ENCODE results near the gene MVB12B.

MVB12B gene

DNA sequence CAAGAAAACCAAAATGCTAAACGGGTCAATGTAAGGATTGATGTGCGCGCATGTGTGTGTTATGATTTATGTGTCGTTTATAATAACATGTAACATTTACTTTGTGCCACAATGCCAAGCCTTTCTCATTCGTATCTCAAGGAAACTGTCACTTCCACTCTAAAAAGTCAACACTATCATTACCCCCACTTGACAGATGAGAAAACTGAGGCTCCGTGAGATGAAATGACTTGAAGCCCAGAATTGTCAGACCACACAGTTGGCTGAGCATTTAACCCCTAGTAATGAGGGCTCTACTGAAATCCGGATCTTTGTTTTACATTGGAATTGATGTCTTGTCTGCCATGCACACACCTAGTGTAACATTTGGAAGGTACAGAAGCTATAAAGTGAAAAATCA, 192.1 kb downstream of the MVB12B start:
- no peaks in the 10 kb centered on the region for H3K36me3 ChIP-seq (ENCODE audit: insufficient read depth, low read length)
- DNase-seq (ENCODE audit: low read depth, low spot score), result no peak
- no peak overlapping the region for H3K9ac ChIP-seq (ENCODE audit: insufficient read length)
- no peak overlapping the region for H3K27ac ChIP-seq
- H3K4me3 ChIP-seq, result no peak overlapping the region
- TF ChIP-seq FOXP2 (optimal IDR thresholded peaks at IDR 0.05; ENCODE audit: control extremely low read depth, extremely low read length, insufficient read depth) (no peak), POLR2AphosphoS5 (IDR thresholded peaks at IDR 0.05; ENCODE audit: borderline replicate concordance, low read depth, low read length) (no peak), EZH2 (IDR thresholded peaks at IDR 0.05) (no peak)
- H3K9me3 ChIP-seq (ENCODE audit: low read depth, low read length), result no peaks in the 10 kb centered on the region

DNA sequence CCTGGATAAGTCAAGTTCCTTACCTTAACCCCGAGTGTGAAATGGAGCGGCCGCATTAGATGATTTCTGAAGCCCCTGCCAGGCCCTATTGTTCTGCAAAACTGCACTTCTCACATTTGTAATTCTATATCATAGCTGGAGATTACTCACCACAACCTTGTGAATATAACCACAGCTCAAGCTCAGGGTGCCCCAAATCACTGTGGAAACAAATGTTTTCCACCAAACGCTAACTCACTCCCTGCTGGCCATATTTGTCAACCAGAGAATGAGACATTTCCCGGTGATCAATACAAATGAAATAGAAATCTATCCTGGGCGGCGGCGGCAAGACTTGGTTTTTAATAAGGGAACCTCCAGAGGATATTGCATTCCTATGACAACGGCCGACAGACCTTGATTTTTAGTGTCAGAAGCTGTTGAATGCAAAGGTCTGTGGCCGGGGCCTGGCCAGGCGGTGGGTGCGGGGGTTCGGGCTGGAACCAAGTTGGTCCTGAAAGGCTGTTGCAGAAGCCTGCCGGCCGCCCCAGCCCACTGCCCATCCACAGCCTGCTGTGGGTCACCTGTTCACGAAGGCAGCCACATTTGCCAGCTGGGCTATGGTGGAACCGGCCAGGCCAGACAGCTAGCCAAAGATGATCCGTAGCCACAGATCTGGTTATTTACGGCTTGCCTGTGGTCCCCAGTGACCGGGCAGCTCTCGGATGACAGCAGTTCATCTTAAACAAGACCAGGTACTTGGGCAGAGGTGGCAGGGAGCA, 193.2 kb downstream of the MVB12B start:
- H3K36me3 ChIP-seq (ENCODE audit: insufficient read depth, low read length), result no peaks in the 10 kb centered on the region
- no peak for DNase-seq (ENCODE audit: low read depth, low spot score)

DNA sequence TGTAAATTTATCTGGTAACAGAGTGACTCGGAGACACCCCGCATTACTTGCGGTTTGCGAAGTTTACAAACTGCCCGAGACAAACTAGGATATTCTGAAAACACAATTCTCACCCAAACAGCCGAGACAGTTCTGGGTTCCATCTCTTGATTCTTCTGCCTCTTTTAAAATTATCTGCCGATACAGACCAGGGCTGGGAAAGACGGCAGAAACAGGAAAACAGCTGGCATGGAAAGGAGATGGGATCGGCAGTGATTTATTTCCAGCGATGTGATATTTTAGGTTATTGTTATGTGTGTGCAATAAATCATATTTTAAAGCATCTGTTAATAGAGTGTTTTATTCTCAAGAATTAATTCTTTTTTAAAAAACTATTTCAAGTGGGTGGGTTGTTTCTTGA, 193.8 kb downstream of the MVB12B start:
- H3K36me3 ChIP-seq (ENCODE audit: insufficient read depth, low read length), result no peaks in the 10 kb centered on the region
- H3K4me3 ChIP-seq, result no peak overlapping the region
- TF ChIP-seq FOXP2 (optimal IDR thresholded peaks at IDR 0.05; ENCODE audit: control extremely low read depth, extremely low read length, insufficient read depth), result no peak
- no peak for TF ChIP-seq POLR2AphosphoS5 (IDR thresholded peaks at IDR 0.05; ENCODE audit: borderline replicate concordance, low read depth, low read length)
- TF ChIP-seq EZH2 (IDR thresholded peaks at IDR 0.05), result no peak
- no peak for DNase-seq (ENCODE audit: low read depth, low spot score)
- H3K27ac ChIP-seq, result no peak overlapping the region
- H3K9me3 ChIP-seq (ENCODE audit: low read depth, low read length), result no peaks in the 10 kb centered on the region
- no peak overlapping the region for H3K9ac ChIP-seq (ENCODE audit: insufficient read length)

More for the DNA sequence above, 193.2 kb downstream of the MVB12B start:
- TF ChIP-seq EZH2 (IDR thresholded peaks at IDR 0.05), result no peak
- no peak for TF ChIP-seq FOXP2 (optimal IDR thresholded peaks at IDR 0.05; ENCODE audit: control extremely low read depth, extremely low read length, insufficient read depth)
- no peak for TF ChIP-seq POLR2AphosphoS5 (IDR thresholded peaks at IDR 0.05; ENCODE audit: borderline replicate concordance, low read depth, low read length)
- Histone ChIP-seq H3K9me3 (ENCODE audit: low read depth, low read length) (no peaks in the 10 kb centered on the region), H3K9ac (ENCODE audit: insufficient read length) (no peak overlapping the region), H3K27ac (no peak overlapping the region), H3K4me3 (no peak overlapping the region)

DNA sequence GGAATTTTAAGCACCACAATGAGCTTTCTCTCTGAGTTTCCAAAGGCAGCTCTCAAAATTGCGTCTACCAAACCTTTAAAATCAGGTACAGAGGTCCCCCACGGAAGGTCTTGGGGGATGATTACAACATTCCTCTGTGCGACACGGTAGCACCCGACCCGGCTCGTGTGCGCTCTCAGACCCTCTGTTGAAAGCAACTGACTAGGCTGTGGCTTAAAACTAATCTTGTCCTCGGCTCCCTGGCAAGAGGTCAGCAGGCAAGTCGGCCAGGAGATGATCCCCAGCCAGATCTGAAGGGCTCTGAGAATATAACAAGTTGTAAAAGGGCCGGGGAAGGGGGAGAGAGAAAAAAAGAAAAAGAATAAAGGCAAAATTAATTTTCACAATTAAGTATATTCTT, 194.5 kb downstream of the MVB12B start:
- H3K27ac ChIP-seq, result no peak overlapping the region
- DNase-seq (ENCODE audit: low read depth, low spot score), result no peak
- no peak for TF ChIP-seq POLR2AphosphoS5 (IDR thresholded peaks at IDR 0.05; ENCODE audit: borderline replicate concordance, low read depth, low read length)
- no peak for TF ChIP-seq FOXP2 (optimal IDR thresholded peaks at IDR 0.05; ENCODE audit: control extremely low read depth, extremely low read length, insufficient read depth)
- no peak for TF ChIP-seq EZH2 (IDR thresholded peaks at IDR 0.05)
- no peaks in the 10 kb centered on the region for H3K36me3 ChIP-seq (ENCODE audit: insufficient read depth, low read length)
- no peak overlapping the region for H3K9ac ChIP-seq (ENCODE audit: insufficient read length)
- H3K4me3 ChIP-seq, result no peak overlapping the region
- no peaks in the 10 kb centered on the region for H3K9me3 ChIP-seq (ENCODE audit: low read depth, low read length)

DNA sequence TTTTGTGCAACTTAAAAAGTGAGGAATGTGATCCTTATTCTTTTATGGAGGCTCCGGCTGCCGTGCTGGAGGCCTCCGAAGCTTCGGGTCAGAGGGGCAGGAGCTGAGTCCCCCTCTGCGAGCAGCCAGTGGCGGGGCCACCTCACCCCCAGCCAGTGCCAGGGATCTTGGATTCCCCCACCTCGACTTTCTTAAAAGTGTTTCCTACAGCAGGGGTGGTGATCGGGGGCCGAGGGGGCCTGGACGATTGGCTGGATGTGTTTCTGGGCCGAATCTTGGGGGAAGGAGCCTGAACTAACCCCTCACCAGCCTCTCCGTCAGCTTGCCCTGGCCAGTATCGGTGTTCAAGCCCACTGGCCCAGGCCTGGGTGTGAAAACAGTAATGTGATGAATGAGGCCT, 194.9 kb downstream of the MVB12B start:
- Histone ChIP-seq H3K27ac (no peak overlapping the region), H3K36me3 (ENCODE audit: insufficient read depth, low read length) (no peaks in the 10 kb centered on the region), H3K4me3 (no peak overlapping the region), H3K9me3 (ENCODE audit: low read depth, low read length) (no peaks in the 10 kb centered on the region), H3K9ac (ENCODE audit: insufficient read length) (no peak overlapping the region)
- TF ChIP-seq FOXP2 (optimal IDR thresholded peaks at IDR 0.05; ENCODE audit: control extremely low read depth, extremely low read length, insufficient read depth) (no peak), EZH2 (IDR thresholded peaks at IDR 0.05) (no peak), POLR2AphosphoS5 (IDR thresholded peaks at IDR 0.05; ENCODE audit: borderline replicate concordance, low read depth, low read length) (no peak)
- no peak for DNase-seq (ENCODE audit: low read depth, low spot score)

DNA sequence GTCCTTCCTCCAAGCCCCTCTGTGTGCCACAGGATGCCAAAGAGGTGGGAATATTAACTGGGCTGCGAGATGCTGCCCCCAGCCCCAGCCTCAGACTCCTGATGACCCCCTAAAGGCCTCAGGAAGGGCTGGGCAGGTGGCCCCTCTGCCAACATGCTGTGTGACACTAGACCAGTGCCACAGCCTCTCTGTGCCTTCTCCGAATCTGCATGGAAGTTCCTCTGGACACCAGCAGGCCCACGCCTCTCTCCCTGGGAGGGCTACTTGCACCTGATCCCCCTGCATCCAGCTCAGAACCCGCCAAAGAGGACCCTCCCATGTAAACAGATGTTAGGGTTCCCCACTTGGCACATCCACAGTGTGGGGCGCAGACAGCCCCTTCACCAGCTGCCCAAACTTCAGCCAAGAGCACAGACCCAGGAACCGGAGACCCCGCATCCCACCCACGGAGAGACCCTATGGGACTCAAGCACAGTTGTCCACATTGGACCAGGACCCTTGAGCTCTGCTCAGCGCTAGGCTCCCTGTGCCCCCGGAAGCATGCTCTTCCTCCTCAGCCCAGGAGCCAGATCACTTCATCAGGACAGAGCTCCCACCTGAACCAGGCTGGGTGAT, 195.5 kb downstream of the MVB12B start:
- Histone ChIP-seq H3K27ac (no peak overlapping the region), H3K9ac (ENCODE audit: insufficient read length) (no peak overlapping the region), H3K36me3 (ENCODE audit: insufficient read depth, low read length) (no peaks in the 10 kb centered on the region), H3K9me3 (ENCODE audit: low read depth, low read length) (no peaks in the 10 kb centered on the region), H3K4me3 (no peak overlapping the region)
- no peak for DNase-seq (ENCODE audit: low read depth, low spot score)
- TF ChIP-seq POLR2AphosphoS5 (IDR thresholded peaks at IDR 0.05; ENCODE audit: borderline replicate concordance, low read depth, low read length), result no peak
- no peak for TF ChIP-seq FOXP2 (optimal IDR thresholded peaks at IDR 0.05; ENCODE audit: control extremely low read depth, extremely low read length, insufficient read depth)
- no peak for TF ChIP-seq EZH2 (IDR thresholded peaks at IDR 0.05)

DNA sequence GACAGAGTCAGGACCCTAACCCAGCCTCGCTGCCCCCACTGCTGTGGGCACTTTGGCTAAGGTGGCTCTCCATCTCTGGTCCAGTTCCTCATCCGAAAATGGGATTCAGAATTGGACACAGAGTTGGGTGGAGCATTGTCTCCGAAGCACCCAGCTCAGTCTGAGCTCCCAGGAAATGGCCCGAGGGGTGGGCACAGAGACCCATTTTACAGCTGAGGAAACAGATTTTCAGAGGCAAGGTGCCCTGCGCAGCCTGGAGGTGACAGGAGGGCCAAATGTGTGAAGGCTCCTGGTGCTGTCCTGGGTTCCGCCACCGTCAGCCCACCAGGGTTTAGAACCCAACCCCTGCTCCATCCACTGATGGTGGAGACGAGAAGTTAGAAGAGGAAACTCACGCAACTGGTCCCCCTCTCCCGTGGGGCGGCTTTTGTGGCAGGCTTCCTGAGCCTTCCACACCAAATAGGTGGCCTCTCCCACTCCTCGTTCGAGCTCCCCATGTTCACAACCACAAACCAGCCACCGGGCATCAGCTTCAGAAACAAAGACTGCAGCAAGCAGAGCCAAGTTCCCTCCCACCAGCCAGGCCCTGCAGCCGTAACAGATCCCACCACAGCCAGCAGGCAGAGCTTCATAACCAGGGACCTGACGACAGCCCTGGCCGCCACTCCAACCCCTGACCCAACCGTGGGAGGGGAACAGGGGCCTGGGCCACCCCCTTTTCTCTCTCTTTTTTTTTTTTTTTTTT, 196.2 kb downstream of the MVB12B start:
- Histone ChIP-seq H3K4me3 (no peak overlapping the region), H3K36me3 (ENCODE audit: insufficient read depth, low read length) (no peaks in the 10 kb centered on the region), H3K27ac (no peak overlapping the region), H3K9ac (ENCODE audit: insufficient read length) (no peak overlapping the region), H3K9me3 (ENCODE audit: low read depth, low read length) (no peaks in the 10 kb centered on the region)
- TF ChIP-seq FOXP2 (optimal IDR thresholded peaks at IDR 0.05; ENCODE audit: control extremely low read depth, extremely low read length, insufficient read depth) (no peak), EZH2 (IDR thresholded peaks at IDR 0.05) (no peak), POLR2AphosphoS5 (IDR thresholded peaks at IDR 0.05; ENCODE audit: borderline replicate concordance, low read depth, low read length) (no peak)
- DNase-seq (ENCODE audit: low read depth, low spot score), result no peak

DNA sequence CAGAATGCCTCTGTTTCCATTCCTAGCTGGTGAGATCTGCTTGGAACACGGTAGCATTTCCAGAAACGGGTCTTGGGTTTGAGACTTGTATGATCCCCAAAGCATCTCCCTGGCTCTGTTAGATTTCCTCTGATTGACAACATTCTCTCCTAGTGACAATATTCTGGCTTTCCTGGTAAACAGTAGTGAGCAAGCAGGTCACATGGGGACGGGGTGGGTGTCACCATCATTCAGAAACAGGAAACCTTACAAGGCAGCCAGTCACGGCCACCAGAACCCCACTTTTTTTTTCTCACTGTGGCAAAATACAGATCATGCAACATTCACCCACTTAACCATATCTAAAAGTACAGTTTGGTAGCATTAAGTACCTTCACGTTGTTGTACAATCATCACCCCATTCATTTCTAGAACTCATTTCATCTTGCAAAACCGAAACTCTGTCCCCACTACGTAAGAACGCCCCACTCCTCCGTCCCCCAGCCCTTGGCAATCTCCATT, 197.0 kb downstream of the MVB12B start:
- no peak overlapping the region for H3K27ac ChIP-seq
- TF ChIP-seq EZH2 (IDR thresholded peaks at IDR 0.05) (no peak), POLR2AphosphoS5 (IDR thresholded peaks at IDR 0.05; ENCODE audit: borderline replicate concordance, low read depth, low read length) (no peak), FOXP2 (optimal IDR thresholded peaks at IDR 0.05; ENCODE audit: control extremely low read depth, extremely low read length, insufficient read depth) (no peak)
- H3K9me3 ChIP-seq (ENCODE audit: low read depth, low read length), result no peaks in the 10 kb centered on the region
- DNase-seq (ENCODE audit: low read depth, low spot score), result no peak
- H3K9ac ChIP-seq (ENCODE audit: insufficient read length), result no peak overlapping the region
- no peak overlapping the region for H3K4me3 ChIP-seq
- no peaks in the 10 kb centered on the region for H3K36me3 ChIP-seq (ENCODE audit: insufficient read depth, low read length)
